WTC11 (cell line): ENCODE measurements around the gene MTUS2.

Experiments
- CTCF ChIP-seq: fragments of 200-600 bp; IDR thresholded peaks from 2 replicates; pipeline ENCODE4 v1.8.0; 2022; ENCODE audit warnings: antibody characterized with exemption
- ELF4 ChIP-seq: sonication (generic); formaldehyde crosslinking; IDR thresholded peaks from 2 replicates; pipeline ENCODE4 v1.8.1; 2022; ENCODE audit warnings: low read depth, mild to moderate bottlenecking, moderate library complexity, missing genetic modification reagents
- GABPB1 ChIP-seq: sonication (generic); formaldehyde crosslinking; IDR thresholded peaks from 2 replicates; pipeline ENCODE4 v1.8.1; 2023; ENCODE audit warnings: mild to moderate bottlenecking, missing genetic modification reagents
- IRF1 ChIP-seq: sonication (generic); formaldehyde crosslinking; IDR thresholded peaks from 2 replicates; pipeline ENCODE4 v1.8.0; 2023; ENCODE audit warnings: missing genetic modification reagents
- KAT7 ChIP-seq: sonication (generic); formaldehyde crosslinking; IDR thresholded peaks from 2 replicates; pipeline ENCODE4 v1.8.1; 2023; ENCODE audit warnings: missing genetic modification reagents, mild to moderate bottlenecking, borderline replicate concordance
- MAX ChIP-seq: sonication (generic); formaldehyde crosslinking; IDR thresholded peaks from 2 replicates; pipeline ENCODE4 v1.8.0; 2022; ENCODE audit warnings: mild to moderate bottlenecking, missing genetic modification reagents
- MLX ChIP-seq: sonication (generic); formaldehyde crosslinking; IDR thresholded peaks from 2 replicates; pipeline ENCODE4 v1.8.1; 2023; ENCODE audit warnings: mild to moderate bottlenecking, missing genetic modification reagents, moderate library complexity
- NR1H2 ChIP-seq: sonication (generic); formaldehyde crosslinking; IDR thresholded peaks from 2 replicates; pipeline ENCODE4 v1.9.0; 2021; ENCODE audit warnings: mild to moderate bottlenecking, moderate library complexity, missing genetic modification reagents
- PREB ChIP-seq: sonication (generic); formaldehyde crosslinking; IDR thresholded peaks from 2 replicates; pipeline ENCODE4 v1.8.1; 2022; ENCODE audit warnings: mild to moderate bottlenecking, missing genetic modification reagents, moderate library complexity, borderline replicate concordance
- SP1 ChIP-seq: sonication (generic); formaldehyde crosslinking; conservative IDR thresholded peaks from 2 replicates; pipeline ENCODE4 v1.8.1; 2022; ENCODE audit warnings: missing genetic modification reagents
- ZNF317 ChIP-seq: sonication (generic); formaldehyde crosslinking; IDR thresholded peaks from 2 replicates; pipeline ENCODE4 v1.8.1; 2023; ENCODE audit warnings: low read depth, mild to moderate bottlenecking, moderate library complexity, missing genetic modification reagents, borderline replicate concordance
- ZNF416 ChIP-seq: fragments of 250-450 bp; sonication (Bioruptor Pico); IDR thresholded peaks from 2 replicates; pipeline ENCODE4 v1.9.0; 2021; ENCODE audit warnings: mild to moderate bottlenecking, inconsistent platforms
- TF ChIP-seq, protein P1 (sequence below): sonication (generic); formaldehyde crosslinking; IDR thresholded peaks from 2 replicates; pipeline ENCODE4 v1.8.1; 2023; ENCODE audit warnings: mild to moderate bottlenecking, missing genetic modification reagents

DNA sequence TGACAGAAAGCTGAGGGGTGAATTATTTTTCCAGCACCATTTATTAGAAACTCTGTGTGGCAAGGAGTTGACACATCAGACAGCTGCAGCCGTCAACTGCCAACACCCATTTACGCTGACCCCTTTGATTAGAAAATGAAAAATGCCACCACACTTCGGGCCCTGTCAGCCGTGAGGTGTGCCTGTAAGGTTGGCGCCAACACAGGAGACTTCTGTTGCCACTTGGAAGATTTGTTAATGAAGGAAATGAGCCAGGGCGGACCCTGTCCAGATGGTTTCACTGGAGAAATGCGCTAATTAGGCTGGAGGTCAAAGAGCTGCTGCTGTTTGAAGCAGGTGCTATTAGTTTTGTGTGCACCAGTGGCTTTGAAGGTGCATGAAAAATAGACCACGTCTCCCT lies 297.5 kb downstream of the MTUS2 start:
- no peak for TF ChIP-seq CTCF
- TF ChIP-seq KAT7 (CRISPR knock-in tag), result no peak
- no peak for TF ChIP-seq MLX
- TF ChIP-seq SP1 (CRISPR knock-in tag), result no peak
- TF ChIP-seq PREB (CRISPR knock-in tag), result no peak
- TF ChIP-seq, protein P1, sequence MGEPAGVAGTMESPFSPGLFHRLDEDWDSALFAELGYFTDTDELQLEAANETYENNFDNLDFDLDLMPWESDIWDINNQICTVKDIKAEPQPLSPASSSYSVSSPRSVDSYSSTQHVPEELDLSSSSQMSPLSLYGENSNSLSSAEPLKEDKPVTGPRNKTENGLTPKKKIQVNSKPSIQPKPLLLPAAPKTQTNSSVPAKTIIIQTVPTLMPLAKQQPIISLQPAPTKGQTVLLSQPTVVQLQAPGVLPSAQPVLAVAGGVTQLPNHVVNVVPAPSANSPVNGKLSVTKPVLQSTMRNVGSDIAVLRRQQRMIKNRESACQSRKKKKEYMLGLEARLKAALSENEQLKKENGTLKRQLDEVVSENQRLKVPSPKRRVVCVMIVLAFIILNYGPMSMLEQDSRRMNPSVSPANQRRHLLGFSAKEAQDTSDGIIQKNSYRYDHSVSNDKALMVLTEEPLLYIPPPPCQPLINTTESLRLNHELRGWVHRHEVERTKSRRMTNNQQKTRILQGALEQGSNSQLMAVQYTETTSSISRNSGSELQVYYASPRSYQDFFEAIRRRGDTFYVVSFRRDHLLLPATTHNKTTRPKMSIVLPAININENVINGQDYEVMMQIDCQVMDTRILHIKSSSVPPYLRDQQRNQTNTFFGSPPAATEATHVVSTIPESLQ (CRISPR knock-in tag), result no peak
- no peak for TF ChIP-seq ZNF317 (CRISPR knock-in tag)
- TF ChIP-seq MAX, result no peak
- TF ChIP-seq ZNF416 (CRISPR knock-in tag), result no peak
- no peak for TF ChIP-seq GABPB1 (CRISPR knock-in tag)
- TF ChIP-seq ELF4 (CRISPR knock-in tag), result no peak
- no peak for TF ChIP-seq IRF1 (CRISPR knock-in tag)
- TF ChIP-seq NR1H2 (CRISPR knock-in tag), result no peak
